ENCODE measurements around the gene CPSF7. TPM values are rescaled to one million over a fixed set of nuclear protein-coding genes. Genes with fewer than 3 reads are reported as not detected.
"Not testable (repeated sequence)": the region's sequence is repeated elsewhere in the genome, so short reads cannot be mapped to it uniquely, and the experiment has no call there.

Gene CPSF7
- total RNA-seq = 100 to 1,000 TPM; 115 to 118 TPM

DNA sequence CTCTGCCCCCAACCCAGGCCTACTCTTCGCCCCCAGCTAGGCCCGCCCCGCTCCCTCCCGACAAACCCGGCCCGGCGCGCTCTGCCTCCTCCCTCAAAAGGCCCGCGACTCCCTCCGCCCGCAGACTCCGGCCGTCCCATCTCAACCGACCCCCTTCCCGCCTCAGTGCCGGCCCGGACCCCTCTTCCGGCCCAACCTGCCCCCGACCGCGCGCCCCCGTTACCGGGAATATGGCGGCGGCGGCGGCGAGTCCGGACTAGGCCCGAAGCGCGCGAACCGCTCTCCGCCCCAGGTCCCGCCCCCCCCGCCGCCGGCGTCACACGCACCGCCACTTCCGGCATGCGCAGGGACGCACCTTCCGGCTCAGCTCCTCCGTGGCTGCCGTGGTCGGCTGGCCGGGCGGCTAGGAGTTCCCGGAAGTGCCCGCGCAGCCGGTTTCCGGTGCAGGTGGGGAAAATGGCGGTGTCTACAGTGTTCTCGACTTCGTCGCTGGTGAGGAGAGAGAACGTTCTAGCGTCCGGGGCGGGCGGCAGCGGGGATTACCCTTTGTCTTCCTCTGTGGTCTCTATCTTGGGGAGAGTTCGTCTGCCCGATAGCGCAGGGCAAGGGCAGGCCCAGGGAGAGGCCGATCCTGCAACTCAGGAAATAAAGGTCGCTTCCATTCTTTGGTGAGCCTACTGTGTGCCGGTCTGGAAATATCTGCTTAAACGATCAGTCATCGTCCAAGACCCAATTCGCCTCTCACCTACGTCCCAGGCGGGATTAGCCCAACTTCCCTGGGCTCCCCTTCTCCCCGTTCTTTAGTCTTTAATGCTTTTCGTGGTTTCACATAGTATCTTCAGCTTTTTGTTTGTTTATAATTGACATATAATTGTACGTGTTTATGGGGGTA, at the start of gene CPSF7, which contains the start of gene SDHAF2:
Gene CPSF7, minus strand, starts transcription at position 285 of the 892 bp plus-strand sequence. CDS start 740 bp downstream, outside the sequence.
Gene SDHAF2, plus strand, starts transcription at position 434 of the 892 bp plus-strand sequence. Its CDS starts 23 bp downstream, at position 457.
- H3K9me3 Mint-ChIP-seq = no peaks in the 10 kb centered on the region
- peaks cover 51% of the 10 kb centered on the region for H3K4me1 Mint-ChIP-seq
- peak within 1 kb of the TSS; percentile 100 for H3K27ac Mint-ChIP-seq
- DNase-seq (peak; percentile 99), ATAC-seq (ENCODE audit: low read depth) (peak; percentile 87)
- H3K27me3 Mint-ChIP-seq = no peaks in the 10 kb centered on the region
- peaks cover 34% of the 10 kb centered on the region for H3K36me3 Mint-ChIP-seq
- peak within 1 kb of the TSS; percentile 99 for H3K4me3 Mint-ChIP-seq
- POLR2A ChIA-PET = interaction anchor here (0.6 to 3.2 kb wide), 18 partner anchors 12 to 1213 kb away, joined by 3 to 25 read pairs (median 4); partner anchors contain the start of genes CYB561A3, FEN1, TMEM138 and TMEM216

DNA sequence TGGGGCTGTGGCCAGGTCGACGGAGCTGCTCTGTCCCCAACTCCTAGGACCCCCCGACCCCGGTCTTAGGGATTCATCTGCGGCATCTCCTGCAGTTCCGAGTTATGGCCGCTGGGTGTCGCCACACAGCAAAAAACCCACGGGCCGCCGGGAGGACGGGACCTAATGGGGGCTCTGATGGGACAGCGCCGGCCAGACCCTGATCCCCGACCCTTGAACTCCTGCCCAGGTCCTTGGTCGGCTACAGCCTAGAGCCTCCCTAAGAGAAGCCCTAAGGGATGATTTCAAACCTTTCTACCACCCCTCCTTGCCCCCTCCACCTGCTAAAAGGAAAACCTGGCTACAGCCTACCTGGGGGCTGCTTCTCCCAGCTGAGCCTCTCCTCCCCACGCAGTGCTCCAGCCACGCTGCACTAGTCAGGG, 48.0 kb upstream of the CPSF7 start:
- POLR2A ChIA-PET = interaction anchor here (1.4 kb wide), 1 partner anchor 44 kb away, joined by 3 read pairs; no protein-coding TSS in a partner anchor
- ATAC-seq (ENCODE audit: low read depth) (peak; percentile 43), DNase-seq (peak; percentile 72)
- Mint-ChIP-seq H3K27ac (no peak overlapping the region), H3K27me3 (no peaks in the 10 kb centered on the region), H3K9me3 (no peaks in the 10 kb centered on the region), H3K4me3 (no peak overlapping the region), H3K36me3 (no peaks in the 10 kb centered on the region), H3K4me1 (peaks cover 7% of the 10 kb centered on the region)

DNA sequence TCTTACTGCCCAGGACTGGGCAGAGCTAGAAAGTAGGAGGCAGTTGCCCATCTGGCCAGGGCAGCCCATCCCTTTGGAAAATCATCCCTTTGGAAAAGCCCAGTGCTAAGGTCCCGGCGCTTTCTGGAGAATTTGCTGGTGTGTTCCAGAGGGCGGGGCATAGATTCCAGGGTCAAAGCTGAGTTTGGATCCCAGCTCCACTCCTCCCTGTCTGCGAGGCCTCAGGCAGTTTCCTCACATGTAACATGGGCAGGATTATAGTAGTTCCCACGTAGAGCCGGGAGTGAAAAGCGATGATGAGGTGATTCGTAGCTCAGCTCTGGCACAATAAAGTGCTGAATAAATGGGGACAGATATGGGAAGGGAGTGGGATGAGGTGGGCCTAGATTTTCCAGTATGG, 47.4 kb upstream of the CPSF7 start:
- Mint-ChIP-seq H3K27me3 (no peaks in the 10 kb centered on the region), H3K9me3 (no peaks in the 10 kb centered on the region), H3K27ac (no peak overlapping the region), H3K4me3 (no peak overlapping the region), H3K4me1 (peaks cover 7% of the 10 kb centered on the region), H3K36me3 (no peaks in the 10 kb centered on the region)
- DNase-seq (no peak), ATAC-seq (ENCODE audit: low read depth) (no peak)
- POLR2A ChIA-PET = interaction anchor here (1.4 kb wide), 1 partner anchor 44 kb away, joined by 3 read pairs; no protein-coding TSS in a partner anchor

- no peak for ATAC-seq (ENCODE audit: low read depth)
- H3K9me3 Mint-ChIP-seq = no peaks in the 10 kb centered on the region
- no peaks in the 10 kb centered on the region for H3K36me3 Mint-ChIP-seq
- POLR2A ChIA-PET = no interaction called here
- H3K27ac Mint-ChIP-seq = no peak overlapping the region
- no peak overlapping the region for H3K4me3 Mint-ChIP-seq
- DNase-seq = no peak
- no peaks in the 10 kb centered on the region for H3K27me3 Mint-ChIP-seq
- peaks cover 7% of the 10 kb centered on the region for H3K4me1 Mint-ChIP-seq
Measured at GRCh38 chr11:61476371-61476770, 46.6 kb upstream of the CPSF7 start.

DNA sequence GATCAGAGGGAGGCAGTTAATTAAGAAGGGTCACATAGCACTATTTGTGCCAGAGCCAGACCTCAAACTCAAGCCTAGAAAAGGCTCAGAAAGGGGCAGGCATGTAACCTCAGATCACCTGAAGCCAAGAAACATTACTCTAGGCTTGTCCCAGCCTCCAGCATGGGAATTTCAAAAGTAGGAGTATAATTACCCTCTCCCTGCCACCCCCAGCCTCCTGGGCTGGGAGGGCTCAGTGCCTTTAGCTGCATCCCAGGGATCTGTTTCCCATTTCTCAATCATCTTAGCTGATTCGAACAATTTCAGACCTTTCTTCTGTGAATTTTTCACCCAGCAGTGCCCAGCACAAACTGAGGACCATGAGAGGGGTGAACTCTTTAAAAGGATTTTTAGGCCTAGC, 45.7 kb upstream of the CPSF7 start:
- Mint-ChIP-seq H3K4me1 (peaks cover 12% of the 10 kb centered on the region), H3K36me3 (peaks cover 5% of the 10 kb centered on the region), H3K27me3 (no peaks in the 10 kb centered on the region), H3K27ac (no peak overlapping the region), H3K4me3 (no peak overlapping the region), H3K9me3 (no peaks in the 10 kb centered on the region)
- DNase-seq (no peak), ATAC-seq (ENCODE audit: low read depth) (no peak)
- POLR2A ChIA-PET = interaction anchor here (1.4 kb wide), 1 partner anchor 46 kb away, joined by 3 read pairs; the partner anchor contains the start of genes CPSF7 and SDHAF2

GRCh38 chr11:61474013-61474643, 44.4 kb upstream of the CPSF7 start:
- H3K36me3 Mint-ChIP-seq = peaks cover 5% of the 10 kb centered on the region
- H3K9me3 Mint-ChIP-seq = no peaks in the 10 kb centered on the region
- ATAC-seq (ENCODE audit: low read depth) (no peak), DNase-seq (no peak)
- H3K4me1 Mint-ChIP-seq = peaks cover 12% of the 10 kb centered on the region
- POLR2A ChIA-PET = interaction anchor here (0.6 to 1.4 kb wide), 2 partner anchors 44 to 314 kb away, joined by 3 read pairs; partner anchors contain the start of genes CPSF7 and SDHAF2
- no peaks in the 10 kb centered on the region for H3K27me3 Mint-ChIP-seq
- H3K4me3 Mint-ChIP-seq = no peak overlapping the region
- no peak overlapping the region for H3K27ac Mint-ChIP-seq

- H3K27me3 Mint-ChIP-seq = no peaks in the 10 kb centered on the region
- no peak overlapping the region for H3K27ac Mint-ChIP-seq
- ATAC-seq (ENCODE audit: low read depth) = no peak
- H3K9me3 Mint-ChIP-seq = no peaks in the 10 kb centered on the region
- H3K4me3 Mint-ChIP-seq = no peak overlapping the region
- POLR2A ChIA-PET = interaction anchor here (0.9 kb wide), 1 partner anchor 19 kb away, joined by 7 read pairs; no protein-coding TSS in a partner anchor
- peaks cover 5% of the 10 kb centered on the region for H3K36me3 Mint-ChIP-seq
- no peak for DNase-seq
- H3K4me1 Mint-ChIP-seq = peaks cover 12% of the 10 kb centered on the region
Measured at GRCh38 chr11:61473370-61474012, 43.7 kb upstream of the CPSF7 start.

DNA sequence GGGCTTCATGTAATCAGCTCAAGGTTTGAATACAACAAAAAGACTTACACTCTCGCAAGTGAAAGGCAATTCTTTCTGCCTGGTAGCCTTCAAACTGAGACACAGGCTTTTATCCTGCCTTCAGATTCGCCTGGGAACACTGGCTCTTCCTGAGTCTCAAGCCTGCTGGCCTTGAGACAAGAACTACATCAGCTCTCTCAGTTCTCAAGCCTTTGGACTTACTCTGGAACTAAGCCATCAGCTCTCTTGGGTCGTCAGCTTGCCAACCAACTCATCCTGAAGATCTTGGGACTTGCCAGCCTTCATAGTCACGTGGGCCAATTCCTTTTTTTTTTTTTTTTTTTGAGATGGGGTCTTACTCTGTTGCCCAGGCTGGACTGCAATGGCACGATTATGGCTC, 43.1 kb upstream of the CPSF7 start:
- H3K9me3 Mint-ChIP-seq = no peaks in the 10 kb centered on the region
- ATAC-seq (ENCODE audit: low read depth) (no peak), DNase-seq (no peak)
- no peaks in the 10 kb centered on the region for H3K27me3 Mint-ChIP-seq
- no peak overlapping the region for H3K27ac Mint-ChIP-seq
- POLR2A ChIA-PET = interaction anchor here (0.7 to 0.9 kb wide), 2 partner anchors 19 to 44 kb away, joined by 7 read pairs; no protein-coding TSS in a partner anchor
- H3K4me1 Mint-ChIP-seq = peaks cover 10% of the 10 kb centered on the region
- no peak overlapping the region for H3K4me3 Mint-ChIP-seq
- H3K36me3 Mint-ChIP-seq = peaks cover 5% of the 10 kb centered on the region

DNA sequence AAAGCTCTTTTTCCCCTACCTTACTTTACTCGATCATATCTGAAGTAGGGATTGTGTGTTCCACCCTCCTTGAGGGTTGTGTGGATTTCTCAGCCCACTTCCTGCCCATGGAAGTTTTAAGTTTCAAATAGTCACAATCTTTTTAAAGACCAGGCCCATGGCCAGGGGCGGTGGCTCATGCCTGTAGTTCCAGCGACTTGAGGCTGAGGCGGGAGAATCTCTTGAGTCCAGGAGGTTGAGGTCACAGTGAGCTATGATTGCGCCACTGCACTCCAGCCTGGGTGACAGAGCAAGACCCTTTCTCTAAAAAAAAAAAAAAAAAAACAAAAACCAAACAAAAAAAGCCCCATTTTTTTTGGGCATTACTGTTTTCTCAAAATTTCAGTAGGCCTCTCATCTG, 42.5 kb upstream of the CPSF7 start:
- POLR2A ChIA-PET = interaction anchor here (0.5 to 1.0 kb wide), 4 partner anchors 38 to 261 kb away, joined by 3 to 7 read pairs (median 4); no protein-coding TSS in a partner anchor
- no peaks in the 10 kb centered on the region for H3K9me3 Mint-ChIP-seq
- ATAC-seq (ENCODE audit: low read depth) (no peak), DNase-seq (no peak)
- H3K27me3 Mint-ChIP-seq = no peaks in the 10 kb centered on the region
- H3K36me3 Mint-ChIP-seq = peaks cover 9% of the 10 kb centered on the region
- H3K4me3 Mint-ChIP-seq = no peak overlapping the region
- H3K27ac Mint-ChIP-seq = peak overlapping the region; percentile 54
- peaks cover 9% of the 10 kb centered on the region for H3K4me1 Mint-ChIP-seq

GRCh38 chr11:61468002-61468401, 38.2 kb upstream of the CPSF7 start:
- Mint-ChIP-seq H3K4me3 (no peak overlapping the region), H3K27me3 (no peaks in the 10 kb centered on the region), H3K36me3 (peaks cover 15% of the 10 kb centered on the region), H3K27ac (no peak overlapping the region), H3K9me3 (no peaks in the 10 kb centered on the region), H3K4me1 (peaks cover 9% of the 10 kb centered on the region)
- no peak for DNase-seq
- POLR2A ChIA-PET = no interaction called here
- ATAC-seq (ENCODE audit: low read depth) = no peak

GRCh38 chr11:61467602-61468001, 37.8 kb upstream of the CPSF7 start:
- POLR2A ChIA-PET; H3K4me3 Mint-ChIP-seq; H3K9me3 Mint-ChIP-seq; H3K4me1 Mint-ChIP-seq; DNase-seq; ATAC-seq (ENCODE audit: low read depth); H3K27me3 Mint-ChIP-seq; H3K27ac Mint-ChIP-seq: not testable (repeated sequence)
- H3K36me3 Mint-ChIP-seq = peaks cover 15% of the 10 kb centered on the region

DNA sequence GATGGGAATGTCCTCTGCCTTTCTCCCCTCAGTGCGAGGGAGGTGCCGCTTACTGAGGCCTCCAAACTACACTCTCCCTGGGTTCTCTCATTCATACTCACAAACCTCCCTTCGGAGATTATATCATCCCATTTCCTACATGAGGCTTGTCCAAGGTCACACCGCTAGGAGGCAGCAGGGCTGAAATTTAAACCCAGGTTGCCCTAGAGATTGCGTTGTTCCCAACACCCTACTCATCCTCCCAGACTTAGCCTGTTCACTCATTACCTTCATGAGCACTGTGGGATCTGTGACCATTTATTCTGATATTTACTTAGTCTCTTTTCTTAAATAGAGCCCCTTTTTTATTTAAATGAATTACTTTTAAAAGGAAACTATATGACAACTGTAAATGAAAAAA, 31.2 kb upstream of the CPSF7 start:
- H3K27ac Mint-ChIP-seq = no peak overlapping the region
- no peak for DNase-seq
- POLR2A ChIA-PET = no interaction called here
- H3K27me3 Mint-ChIP-seq = no peaks in the 10 kb centered on the region
- H3K4me3 Mint-ChIP-seq = no peak overlapping the region
- H3K4me1 Mint-ChIP-seq = no peaks in the 10 kb centered on the region
- H3K36me3 Mint-ChIP-seq = peaks cover 12% of the 10 kb centered on the region
- no peaks in the 10 kb centered on the region for H3K9me3 Mint-ChIP-seq
- ATAC-seq (ENCODE audit: low read depth) = no peak

DNA sequence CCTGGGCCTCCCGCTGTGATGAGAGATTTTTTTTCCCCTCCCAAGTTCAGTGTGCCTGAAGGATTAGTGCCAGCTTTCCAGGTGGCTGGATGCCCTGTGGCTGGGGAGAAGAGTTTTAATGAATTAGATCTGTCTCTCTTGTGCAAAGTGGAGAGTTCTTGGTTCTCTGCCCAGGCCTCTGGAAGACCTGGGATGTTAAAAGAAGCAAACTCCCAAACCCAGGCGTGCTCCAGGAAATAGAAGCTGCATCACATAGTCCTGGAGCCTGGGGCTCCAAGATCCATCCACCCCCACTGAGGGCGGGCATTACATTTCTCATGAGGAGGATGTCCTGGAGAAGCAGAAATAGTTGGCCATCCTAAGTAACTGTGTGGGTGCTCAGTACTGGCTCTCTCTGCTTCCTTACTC, 30.7 kb upstream of the CPSF7 start:
- H3K9me3 Mint-ChIP-seq = no peaks in the 10 kb centered on the region
- H3K27me3 Mint-ChIP-seq = no peaks in the 10 kb centered on the region
- no peak for DNase-seq
- no peak for ATAC-seq (ENCODE audit: low read depth)
- H3K4me1 Mint-ChIP-seq = no peaks in the 10 kb centered on the region
- H3K4me3 Mint-ChIP-seq = no peak overlapping the region
- H3K36me3 Mint-ChIP-seq = peaks cover 14% of the 10 kb centered on the region
- POLR2A ChIA-PET = no interaction called here
- H3K27ac Mint-ChIP-seq = no peak overlapping the region
